DMS53 (cell line): ENCODE measurements around the gene RIN1.
A peak's percentile ranks its signal among the peaks of the same experiment; 100 is the strongest.
"Not testable (repeated sequence)": the region's sequence is repeated elsewhere in the genome, so short reads cannot be mapped to it uniquely, and the experiment has no call there.

Source experiments
- DNase-seq: peaks from one replicate; lab custom pipeline; 2025; lab: John Stamatoyannopoulos, UW

Gene RIN1

DNA sequence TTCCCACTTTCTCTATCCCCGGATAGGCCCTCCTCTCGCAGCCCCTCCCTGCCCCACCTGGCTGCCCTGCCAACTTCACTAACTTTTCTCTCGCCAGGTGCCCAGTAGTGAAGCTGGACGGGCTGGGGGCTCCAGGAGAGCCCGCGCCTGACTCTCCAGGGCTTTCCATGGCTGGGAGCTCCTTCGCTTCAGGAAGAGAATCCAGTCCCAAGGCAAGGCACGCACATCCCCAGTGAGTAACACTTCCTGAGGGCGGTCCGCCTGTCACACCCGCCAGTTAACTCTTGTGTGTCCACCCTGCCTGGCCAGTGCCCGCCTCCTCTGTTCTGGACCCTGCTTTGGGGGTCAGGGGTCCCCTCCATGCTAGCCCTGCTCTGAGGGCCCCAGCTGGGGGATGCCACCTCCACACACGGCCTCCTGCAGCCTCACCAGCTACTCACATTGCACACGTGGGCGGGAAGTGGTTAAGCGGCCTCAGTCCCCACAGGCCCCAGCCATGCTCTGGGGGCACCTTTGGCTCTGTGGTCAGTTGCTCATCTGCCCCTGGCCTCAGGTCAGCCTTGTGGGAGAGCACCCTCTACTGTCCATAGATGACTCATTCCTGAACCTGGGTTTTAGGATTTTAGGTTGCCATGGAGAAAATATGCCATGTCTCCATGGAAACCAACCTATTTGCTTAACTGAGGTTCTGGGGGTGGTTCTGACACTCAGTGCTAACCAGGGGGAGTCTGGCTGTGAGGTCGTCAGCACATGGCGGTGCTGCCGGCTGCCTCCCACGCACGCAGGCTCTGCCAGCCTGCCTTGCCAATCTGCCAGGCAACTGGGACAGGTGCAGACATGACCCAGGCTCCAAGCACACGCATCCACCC lies at the start of gene RIN1:
Gene RIN1, minus strand, starts transcription at position 201 of the 869 bp plus-strand sequence. Its CDS starts 32 bp downstream, at position 169.
- DNase-seq = peak; percentile 92

DNA sequence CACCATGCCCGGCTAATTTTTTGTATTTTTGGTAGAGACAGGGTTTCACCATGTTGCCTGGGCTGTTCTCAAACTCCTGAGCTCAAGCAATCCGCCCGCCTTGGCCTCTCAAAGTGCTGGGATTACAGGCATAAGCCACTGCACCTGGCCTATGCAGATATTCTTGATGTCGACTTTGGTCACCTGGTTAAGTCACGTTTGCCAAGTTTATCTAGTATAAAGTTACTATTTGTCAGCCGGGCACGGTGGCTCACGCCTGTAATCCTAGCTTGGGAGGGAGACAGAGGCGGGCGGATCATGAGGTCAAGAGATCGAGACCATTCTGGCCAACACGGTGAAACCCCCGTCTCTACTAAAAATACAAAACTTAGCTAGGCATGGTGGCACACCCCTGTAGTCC lies 48.1 kb upstream of the RIN1 start:
- DNase-seq = peak; percentile 79

- DNase-seq = not testable (repeated sequence)
Observed at GRCh38 chr11:66380264-66380663, 44.0 kb upstream of the RIN1 start.

DNA sequence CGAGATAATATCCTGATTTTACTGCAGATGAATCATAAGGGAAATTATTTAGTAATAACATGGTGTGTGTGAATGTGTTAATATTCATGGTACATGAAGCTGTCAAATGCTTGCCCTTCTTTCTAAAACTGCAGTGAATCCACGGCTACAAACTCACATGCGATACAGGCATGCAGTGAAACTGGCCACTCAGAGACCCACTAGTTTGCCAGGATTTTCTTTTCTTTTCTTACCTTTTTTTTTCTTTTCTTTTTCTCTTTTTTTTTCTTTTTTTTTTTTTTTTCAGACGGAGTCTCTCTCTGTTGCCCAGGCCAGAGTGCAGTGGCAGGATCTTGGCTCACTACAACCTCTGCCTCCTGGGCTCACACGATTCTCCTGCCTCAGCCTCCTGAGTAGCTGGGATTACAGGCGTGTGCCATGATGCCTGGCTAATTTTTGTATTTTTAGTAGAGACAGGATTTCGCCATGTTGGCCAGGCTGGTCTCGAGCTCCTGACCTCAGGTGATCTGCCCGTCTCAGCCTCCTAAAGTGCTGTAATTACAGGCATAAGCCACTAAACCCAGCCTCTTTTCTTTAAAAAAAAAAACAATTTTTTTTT lies 37.6 kb upstream of the RIN1 start:
- not testable (repeated sequence) for DNase-seq

DNA sequence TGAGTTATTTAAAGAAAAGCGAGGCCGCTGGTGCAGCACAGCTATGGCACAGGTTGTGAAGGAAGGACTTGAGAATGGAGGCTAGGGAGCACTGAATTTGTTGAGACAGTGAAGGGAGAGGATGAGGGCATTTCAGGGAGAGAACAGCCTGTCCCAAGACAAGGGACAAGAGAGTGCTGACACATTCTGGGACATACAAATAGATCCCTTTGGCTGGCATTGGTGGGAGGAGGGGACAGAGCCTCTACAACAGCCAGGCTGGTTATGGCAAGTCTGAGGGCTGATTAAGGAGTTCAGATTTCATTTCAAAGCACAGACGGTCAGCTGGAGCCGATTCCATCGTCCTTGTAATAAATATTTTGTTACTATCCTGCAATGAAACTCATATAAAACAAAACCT lies 37.0 kb upstream of the RIN1 start:
- no peak for DNase-seq

GRCh38 chr11:66371627-66372415 lies 35.6 kb upstream of the RIN1 start, which contains the start of gene SLC29A2:
Gene SLC29A2, minus strand, starts transcription at chr11:66371760. Its CDS starts 169 bp downstream, at chr11:66371591.
- DNase-seq = peak; percentile 99

GRCh38 chr11:66369073-66369894 lies 33.0 kb upstream of the RIN1 start:
- DNase-seq = no peak

DNA sequence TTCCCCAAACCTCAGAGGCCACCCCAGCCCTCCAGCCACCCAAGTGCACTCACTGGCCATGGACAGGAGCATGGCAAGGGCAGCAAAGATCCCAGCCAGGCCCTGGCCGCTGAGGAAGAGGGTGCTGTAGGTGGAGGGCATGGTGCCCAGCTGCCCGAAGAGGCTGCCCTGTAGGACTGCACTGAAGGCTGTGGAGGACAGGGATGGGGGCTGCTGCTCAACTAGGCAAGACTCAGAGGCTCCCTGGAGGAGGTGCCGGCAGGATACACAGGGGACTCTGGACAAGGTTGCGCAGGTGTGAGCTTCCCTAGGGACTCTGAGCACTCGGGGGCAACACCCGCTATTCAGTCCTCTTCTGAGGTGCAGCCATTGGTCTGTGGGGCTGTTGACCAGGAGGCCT lies 32.2 kb upstream of the RIN1 start:
- DNase-seq = no peak

- DNase-seq = no peak
Observed at GRCh38 chr11:66367561-66368312, 31.5 kb upstream of the RIN1 start.

GRCh38 chr11:66366844-66367477 lies 30.7 kb upstream of the RIN1 start:
- no peak for DNase-seq

GRCh38 chr11:66365711-66366619 lies 29.7 kb upstream of the RIN1 start:
- DNase-seq = no peak

- DNase-seq = no peak
Observed at GRCh38 chr11:66365166-66365565, 28.9 kb upstream of the RIN1 start.

GRCh38 chr11:66363805-66364535 lies 27.7 kb upstream of the RIN1 start:
- DNase-seq = peak; percentile 65

DNA sequence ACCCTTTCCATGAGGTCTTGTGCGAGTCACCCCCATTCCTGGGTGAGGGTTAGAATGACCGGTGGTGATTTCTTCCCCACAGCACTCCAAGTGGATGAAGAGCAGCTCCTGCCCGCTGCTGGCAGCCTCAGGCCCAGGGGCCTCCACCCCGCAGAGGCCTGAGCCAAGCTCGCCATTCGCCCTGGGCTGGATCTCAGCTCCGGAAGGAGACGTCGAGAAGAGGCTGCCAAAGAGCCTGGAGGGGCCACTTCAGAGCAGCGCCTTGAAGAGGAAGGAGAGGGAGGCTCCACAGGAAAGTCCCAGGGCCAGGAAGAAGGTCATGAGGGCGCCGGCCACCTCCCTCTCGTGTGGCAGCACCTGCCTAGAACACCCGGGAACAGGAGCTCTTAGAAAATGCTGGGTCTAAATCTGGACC lies 27.0 kb upstream of the RIN1 start:
- no peak for DNase-seq

GRCh38 chr11:66362481-66363147 lies 26.4 kb upstream of the RIN1 start:
- DNase-seq = no peak

DNA sequence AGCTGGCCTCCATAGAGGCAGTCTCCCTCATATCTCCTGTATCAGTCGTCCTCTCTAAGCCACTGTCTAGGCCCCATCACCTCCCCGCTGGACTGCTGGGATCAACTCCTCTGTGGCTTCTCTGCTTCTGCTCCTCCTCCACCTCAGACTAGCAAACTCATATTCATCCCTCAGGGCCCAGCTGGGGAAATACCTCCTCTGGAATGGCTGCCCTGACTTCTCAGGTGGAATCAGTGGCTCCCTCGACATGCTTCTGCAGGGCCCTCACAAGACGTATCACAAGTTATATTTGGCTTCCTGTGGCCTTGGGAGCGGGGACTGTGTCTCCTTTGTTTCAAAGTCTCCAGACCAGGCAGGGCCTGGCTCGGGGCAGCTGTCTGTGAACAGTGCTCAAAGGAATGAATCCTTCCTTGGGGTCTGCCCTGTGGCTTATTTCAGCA lies 25.3 kb upstream of the RIN1 start:
- DNase-seq = no peak

DNA sequence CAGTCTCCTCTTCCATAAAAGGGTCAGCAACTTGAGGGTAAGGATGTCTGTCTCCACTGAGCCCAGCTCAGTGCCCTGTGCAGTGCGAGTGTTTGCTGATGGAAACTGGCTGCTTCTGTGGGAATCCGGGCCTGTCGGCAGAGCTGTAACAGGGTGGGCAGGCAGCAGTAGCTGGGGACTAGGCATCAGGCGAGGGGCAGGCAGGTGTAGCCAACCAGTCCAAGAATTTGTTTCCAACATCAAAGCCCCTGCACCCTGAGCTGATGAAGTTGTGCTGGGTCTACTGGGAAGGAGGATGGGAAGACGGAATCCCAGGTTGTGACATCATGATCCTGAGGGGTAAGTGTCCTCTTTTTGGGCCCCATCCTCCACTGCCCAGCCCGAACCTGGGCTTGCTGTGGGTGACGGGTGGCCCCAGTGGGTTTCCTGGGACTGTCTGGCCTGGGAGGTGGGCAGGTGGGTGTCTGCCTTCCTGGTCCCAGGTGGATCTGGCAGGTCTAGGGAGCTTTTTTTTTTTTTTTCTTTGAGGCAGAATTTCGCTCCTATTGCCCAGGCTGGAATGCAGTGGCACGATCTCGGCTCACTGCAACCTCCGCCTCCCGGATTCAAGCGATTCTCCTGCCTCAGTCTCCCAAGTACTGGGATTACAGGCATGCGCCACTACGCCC lies 24.3 kb upstream of the RIN1 start:
- no peak for DNase-seq
